Esophagus squamous epithelium (tissue), 5 donors: ENCODE measurements around the gene RMND5B. TPM values are rescaled to one million over a fixed set of nuclear protein-coding genes. Genes with fewer than 3 reads are reported as not detected.

Experiments
- DNase-seq: peaks from one replicate; lab custom pipeline; 2025; lab: John Stamatoyannopoulos, UW
- H3K27ac ChIP-seq, 4 donors: fragments of 200-600 bp; sonication (generic); one replicate each; pipeline ENCODE4 v1.5.1; 2016 to 2019; ENCODE audit warnings: mild to moderate bottlenecking in 1 of 4
- H3K27me3 ChIP-seq, 4 donors: fragments of 200-600 bp; sonication (generic); 1 replicate in 3 of 4; 2 replicates in 1 of 4; pipeline versions ENCODE4 v1.5.1 to v1.6.0; 2017 to 2021; ENCODE audit warnings: antibody characterized with exemption in 1 of 4
- H3K36me3 ChIP-seq, 3 donors: fragments of 200-600 bp; sonication (generic); one replicate each; pipeline ENCODE4 v1.5.1; 2016 to 2019
- H3K4me1 ChIP-seq, 3 donors: fragments of 200-600 bp; sonication (generic); one replicate each; pipeline ENCODE4 v1.5.1; 2017 to 2019
- H3K4me3 ChIP-seq, 4 donors: fragments of 200-600 bp; sonication (generic); 1 replicate in 3 of 4; 2 replicates in 1 of 4; pipeline ENCODE4 v1.5.1; 2016 to 2019; ENCODE audit warnings: mild to moderate bottlenecking in 2 of 4, moderate library complexity in 1 of 4
- H3K9me3 ChIP-seq, 3 donors: fragments of 200-600 bp; sonication (generic); one replicate each; pipeline ENCODE4 v1.5.1; 2016 to 2019
- CTCF ChIP-seq, 6 experiments: fragments of 450-650 bp in 4 of 6; fragments of 200-600 bp in 2 of 6; sonication (generic) in 2 of 6; IDR thresholded peaks; one replicate each; pipeline ENCODE4 v1.5.1; 2016 to 2019; ENCODE audit warnings: antibody characterized with exemption in 6 of 6, mild to moderate bottlenecking in 4 of 6, moderate library complexity in 4 of 6
- POLR2A ChIP-seq, 4 donors: fragments of 450-650 bp; IDR thresholded peaks; one replicate each; pipeline ENCODE4 v1.6.1; 2017; ENCODE audit warnings: antibody characterized with exemption in 4 of 4, mild to moderate bottlenecking in 4 of 4, moderate library complexity in 3 of 4
- WGBS, 2 donors: methylation state at CpG; one replicate each; pipeline ENCODE4 v1.1.5; 2018; 5-methylcytosine and 5-hydroxymethylcytosine counted together
- intact Hi-C: fragments of 100-400 bp; cut with DNase I; formaldehyde crosslinking; loops from one replicate; pipeline ENCODE4 v1.15.0; 2022
- total RNA-seq, 4 donors: library from RNA; depleted of rRNA; stranded (reverse); fragments of >200 nt; gene quantifications; one replicate each; pipeline ENCODE4 v1.1.0, GENCODE V29; 2016
- donor health status: DM: yes; HTN: yes; CAD: no.

Gene RMND5B
- total RNA-seq, 4 donors from 2014 or later, result 43.9 to 88.1 (median 64.4) TPM

- WGBS, 2 donors, result 72 to 76% methylated on average over 3 to 4 of the region's 11 CpGs
- intact Hi-C loops, result no loop called here
- Histone ChIP-seq H3K9me3 (no peaks in the 10 kb centered on the region), H3K27ac (peak overlapping the region; percentile 47 to 90 (median 68)), H3K4me3 (no peak overlapping the region), H3K36me3 (peaks cover 34 to 80% (median 52%) of the 10 kb centered on the region in 3 donors), H3K27me3 (no peaks in the 10 kb centered on the region), H3K4me1 (peaks cover 18 to 88% (median 20%) of the 10 kb centered on the region in 3 donors)
- no peak for DNase-seq
- TF ChIP-seq POLR2A (IDR thresholded peaks at IDR 0.05) (no peak), CTCF (IDR thresholded peaks at IDR 0.05) (no peak)
These were observed 18.6 kb downstream of the RMND5B start for GRCh38 chr5:178149199-178149932.

GRCh38 chr5:178150977-178151734 lies 20.3 kb downstream of the RMND5B start:
- Histone ChIP-seq H3K27me3 (no peaks in the 10 kb centered on the region), H3K4me1 (peaks cover 13 to 74% (median 18%) of the 10 kb centered on the region in 3 donors), H3K9me3 (no peaks in the 10 kb centered on the region), H3K4me3 (no peak overlapping the region), H3K36me3 (peaks cover 33 to 62% (median 50%) of the 10 kb centered on the region in 3 donors), H3K27ac (peak overlapping the region in 3 of 4 donors; percentile 4 to 90 (median 88))
- no peak for TF ChIP-seq POLR2A (IDR thresholded peaks at IDR 0.05)
- peak in 1 of 6 experiments; percentile 30 for TF ChIP-seq CTCF (IDR thresholded peaks at IDR 0.05)
- WGBS, 2 donors, result 54 to 75% methylated on average over 9 of the region's 11 CpGs
- DNase-seq, result no peak
- intact Hi-C loops, result no loop called here

- H3K4me3 ChIP-seq, result peak overlapping the region; percentile 65 to 81 (median 69)
- no peaks in the 10 kb centered on the region for H3K27me3 ChIP-seq
- no peak for DNase-seq
- peaks cover 22 to 46% (median 37%) of the 10 kb centered on the region in 3 donors for H3K36me3 ChIP-seq
- no peaks in the 10 kb centered on the region for H3K9me3 ChIP-seq
- WGBS, 2 donors, result 29 to 42% methylated on average over 21 to 25 of the region's 31 CpGs
- peaks cover 12 to 58% (median 13%) of the 10 kb centered on the region in 3 donors for H3K4me1 ChIP-seq
- TF ChIP-seq POLR2A (IDR thresholded peaks at IDR 0.05), result no peak
- no peak for TF ChIP-seq CTCF (IDR thresholded peaks at IDR 0.05)
- intact Hi-C loops, result no loop called here
- H3K27ac ChIP-seq, result peak overlapping the region; percentile 81 to 90 (median 88)
These were observed 22.0 kb downstream of the RMND5B start for GRCh38 chr5:178152491-178153444.

- TF ChIP-seq POLR2A (IDR thresholded peaks at IDR 0.05) (peak in 3 of 4 donors; percentile 53 to 62 (median 53)), CTCF (IDR thresholded peaks at IDR 0.05) (peak in 1 of 6 experiments; percentile 45)
- Histone ChIP-seq H3K4me1 (peaks cover 12 to 55% (median 13%) of the 10 kb centered on the region in 3 donors), H3K27ac (peak within 1 kb of the TSS; percentile 81 to 90 (median 88)), H3K36me3 (peaks cover 12 to 37% (median 27%) of the 10 kb centered on the region in 3 donors), H3K9me3 (no peaks in the 10 kb centered on the region), H3K27me3 (no peaks in the 10 kb centered on the region), H3K4me3 (peak within 1 kb of the TSS; percentile 65 to 81 (median 69))
- WGBS, 2 donors, result 3 to 4% methylated on average over 28 of the region's 68 CpGs
- intact Hi-C loops, result no loop called here
- peak; percentile 89 for DNase-seq
These were observed 22.9 kb downstream of the RMND5B start, which contains the start of gene NHP2 for GRCh38 chr5:178153530-178154340. Gene NHP2 (minus strand): TSS chr5:178153885. CDS start chr5:178153817, 68 bp downstream.
